ENCODE data around the gene FAM124B. TPM values are rescaled to one million over a fixed set of nuclear protein-coding genes. Genes with fewer than 3 reads are reported as not detected.
A peak's percentile ranks its signal among the peaks of the same experiment; 100 is the strongest.

The FAM124B gene, protein sequence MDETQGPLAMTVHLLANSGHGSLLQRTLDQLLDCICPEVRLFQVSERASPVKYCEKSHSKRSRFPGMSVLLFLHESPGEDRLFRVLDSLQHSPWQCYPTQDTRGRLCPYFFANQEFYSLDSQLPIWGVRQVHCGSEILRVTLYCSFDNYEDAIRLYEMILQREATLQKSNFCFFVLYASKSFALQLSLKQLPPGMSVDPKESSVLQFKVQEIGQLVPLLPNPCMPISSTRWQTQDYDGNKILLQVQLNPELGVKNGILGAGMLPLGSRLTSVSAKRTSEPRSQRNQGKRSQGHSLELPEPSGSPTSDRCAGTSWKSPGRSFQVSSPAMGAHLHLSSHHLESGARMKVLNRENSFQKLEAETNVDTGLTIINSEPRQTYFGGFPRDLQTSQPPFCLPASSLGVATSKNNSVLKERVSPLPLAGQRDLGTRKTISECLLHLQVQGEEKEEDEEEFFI
- not detected in 2 replicates for total RNA-seq (2022)
- Bru-seq, nascent RNA = percentile 3 among the genes with signal in this experiment
- percentile 5 among the genes with signal in this experiment for BruChase-seq, experiment 1, labeled RNA remaining after a 2-hour chase
- BruChase-seq, experiment 2, labeled RNA remaining after a 6-hour chase = percentile 4 among the genes with signal in this experiment
- long read RNA-seq = 0 reads

DNA sequence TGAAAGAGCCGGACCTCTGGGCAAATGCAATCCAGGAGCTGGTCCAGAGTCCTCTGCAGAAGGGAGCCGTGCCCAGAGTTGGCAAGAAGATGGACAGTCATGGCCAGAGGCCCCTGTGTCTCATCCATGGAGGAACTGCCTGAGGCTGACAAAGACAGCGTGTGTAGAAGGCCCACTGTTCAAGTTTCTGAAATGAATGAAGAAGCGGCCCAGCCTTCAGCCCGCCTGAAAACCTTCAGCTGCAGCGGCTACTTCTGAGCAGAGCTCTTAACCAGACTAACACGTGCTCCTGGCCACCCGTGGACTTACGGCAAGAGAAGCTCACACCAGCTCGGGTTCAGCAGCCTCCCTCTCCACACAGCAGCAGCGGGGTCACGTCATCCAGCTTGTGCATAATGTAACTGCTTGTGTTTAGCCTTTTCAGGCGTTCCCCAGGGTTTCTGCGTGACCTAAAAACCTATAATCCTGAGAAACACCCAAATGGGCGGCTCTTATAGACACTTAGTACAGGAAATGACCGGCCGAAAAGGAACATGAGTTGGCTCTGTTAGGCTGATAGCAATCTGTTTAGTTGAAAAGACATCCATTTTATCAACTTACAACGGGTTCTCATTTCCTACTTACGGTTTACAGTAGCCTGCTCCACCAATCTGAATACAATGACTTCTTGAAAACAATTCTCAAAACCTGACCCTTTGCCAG lies at the start of gene FAM124B:
Gene FAM124B, minus strand, starts transcription at position 467 of the 702 bp plus-strand sequence. Its CDS starts 339 bp downstream, at position 128.
- Histone ChIP-seq H3K27me3 (replicated peaks; ENCODE audit: control insufficient read depth, insufficient read depth, low read length) (no peaks in the 10 kb centered on the region), H3K4me3 (ENCODE audit: low read depth, low read length) (no peak within 1 kb of the TSS), H3K9me3 (no peaks in the 10 kb centered on the region), H3K36me3 (ENCODE audit: control insufficient read depth, insufficient read depth, low read length) (no peaks in the 10 kb centered on the region), H3K4me1 (no peaks in the 10 kb centered on the region)
- no peak for DNase-seq
- ChIA-PET POLR2A (no interaction called here), CTCF (no interaction called here)
- H3K36me3 Mint-ChIP-seq (ENCODE audit: insufficient read depth, unreplicated experiment) = no peaks in the 10 kb centered on the region
- H3K4me3 Mint-ChIP-seq (ENCODE audit: unreplicated experiment) = no peak within 1 kb of the TSS
- no peak within 1 kb of the TSS for H3K27ac Mint-ChIP-seq (ENCODE audit: unreplicated experiment)
- peaks cover 15% of the 10 kb centered on the region for H3K9me3 Mint-ChIP-seq (ENCODE audit: unreplicated experiment)
- intact Hi-C loops (cut with micrococcal nuclease; ENCODE audit: unreplicated experiment) = no loop called here
- no peaks in the 10 kb centered on the region for H3K4me1 Mint-ChIP-seq (ENCODE audit: low read depth, unreplicated experiment)
- peaks cover 9% of the 10 kb centered on the region for H3K27me3 Mint-ChIP-seq (ENCODE audit: insufficient read depth, unreplicated experiment)
- TF ChIP-seq, protein P1, sequence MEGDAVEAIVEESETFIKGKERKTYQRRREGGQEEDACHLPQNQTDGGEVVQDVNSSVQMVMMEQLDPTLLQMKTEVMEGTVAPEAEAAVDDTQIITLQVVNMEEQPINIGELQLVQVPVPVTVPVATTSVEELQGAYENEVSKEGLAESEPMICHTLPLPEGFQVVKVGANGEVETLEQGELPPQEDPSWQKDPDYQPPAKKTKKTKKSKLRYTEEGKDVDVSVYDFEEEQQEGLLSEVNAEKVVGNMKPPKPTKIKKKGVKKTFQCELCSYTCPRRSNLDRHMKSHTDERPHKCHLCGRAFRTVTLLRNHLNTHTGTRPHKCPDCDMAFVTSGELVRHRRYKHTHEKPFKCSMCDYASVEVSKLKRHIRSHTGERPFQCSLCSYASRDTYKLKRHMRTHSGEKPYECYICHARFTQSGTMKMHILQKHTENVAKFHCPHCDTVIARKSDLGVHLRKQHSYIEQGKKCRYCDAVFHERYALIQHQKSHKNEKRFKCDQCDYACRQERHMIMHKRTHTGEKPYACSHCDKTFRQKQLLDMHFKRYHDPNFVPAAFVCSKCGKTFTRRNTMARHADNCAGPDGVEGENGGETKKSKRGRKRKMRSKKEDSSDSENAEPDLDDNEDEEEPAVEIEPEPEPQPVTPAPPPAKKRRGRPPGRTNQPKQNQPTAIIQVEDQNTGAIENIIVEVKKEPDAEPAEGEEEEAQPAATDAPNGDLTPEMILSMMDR (IDR thresholded peaks at IDR 0.05; ENCODE audit: insufficient read depth in 1 of 2, low read depth in 1 of 2, low read length in 1 of 2, severe bottlenecking in 1 of 2, unreplicated experiment in 1 of 2) = no peak
- no TSS peak for BruUV-seq (replicated peaks)

DNA sequence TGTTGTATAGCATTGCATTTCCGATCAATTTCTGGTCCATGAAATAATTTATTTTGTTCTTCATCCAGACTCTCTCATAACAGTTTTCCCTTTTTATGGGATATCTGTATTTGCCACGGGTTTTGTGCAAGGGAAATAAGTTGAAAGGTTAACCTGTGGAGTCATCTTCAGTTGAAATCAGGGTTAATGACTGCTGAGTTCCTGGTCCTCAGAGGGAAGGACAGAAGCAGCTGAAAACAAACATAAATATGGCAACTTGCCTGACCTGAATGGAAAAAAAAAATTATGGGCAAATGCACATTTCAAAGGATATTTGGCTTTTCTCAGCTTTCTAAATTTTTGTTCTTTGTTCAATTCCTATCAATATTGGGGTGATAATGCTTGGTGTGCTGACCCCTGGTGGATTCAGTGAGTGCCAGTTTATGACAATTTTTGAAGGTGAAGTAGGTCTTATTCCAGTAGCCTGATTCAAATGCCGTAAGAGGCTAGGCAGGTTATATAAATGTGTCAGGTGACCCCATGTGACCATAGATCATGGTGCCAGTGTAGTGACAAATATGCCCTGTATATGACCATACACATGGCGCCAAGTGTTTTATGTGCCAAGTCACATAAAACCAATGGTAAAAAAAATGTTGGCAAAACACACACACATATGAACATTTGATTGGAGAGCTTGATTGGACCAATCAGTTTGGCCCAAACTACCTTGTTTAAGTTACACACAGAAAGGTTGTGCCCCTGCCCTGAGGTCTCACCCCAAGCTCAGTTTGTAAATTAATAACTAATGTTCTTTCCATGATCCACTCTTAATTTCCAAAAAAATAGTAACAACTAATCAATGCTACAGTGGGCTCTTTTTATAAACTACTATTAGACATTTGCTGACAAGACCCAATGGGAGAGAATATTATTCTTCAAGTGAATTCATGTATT lies 47.6 kb upstream of the FAM124B start:
- Histone ChIP-seq H3K36me3 (ENCODE audit: control insufficient read depth, insufficient read depth, low read length) (no peaks in the 10 kb centered on the region), H3K9me3 (peaks cover 4% of the 10 kb centered on the region; the same call in 1 of the 2 replicates), H3K4me1 (no peaks in the 10 kb centered on the region), H3K27me3 (replicated peaks; ENCODE audit: control insufficient read depth, insufficient read depth, low read length) (no peaks in the 10 kb centered on the region), H3K4me3 (ENCODE audit: low read depth, low read length) (no peak overlapping the region)
- TF ChIP-seq, protein P1 (IDR thresholded peaks at IDR 0.05; ENCODE audit: insufficient read depth in 1 of 2, low read depth in 1 of 2, low read length in 1 of 2, severe bottlenecking in 1 of 2, unreplicated experiment in 1 of 2) = peak; percentile 82 to 85
- no TSS peak for BruUV-seq (replicated peaks)
- ChIA-PET POLR2A (no interaction called here), CTCF (no interaction called here)
- Mint-ChIP-seq H3K27me3 (ENCODE audit: insufficient read depth, unreplicated experiment) (no peaks in the 10 kb centered on the region), H3K27ac (ENCODE audit: unreplicated experiment) (no peak overlapping the region), H3K4me1 (ENCODE audit: low read depth, unreplicated experiment) (no peaks in the 10 kb centered on the region), H3K36me3 (ENCODE audit: insufficient read depth, unreplicated experiment) (no peaks in the 10 kb centered on the region), H3K4me3 (ENCODE audit: unreplicated experiment) (no peak overlapping the region), H3K9me3 (ENCODE audit: unreplicated experiment) (no peaks in the 10 kb centered on the region)
- intact Hi-C loops (cut with micrococcal nuclease; ENCODE audit: unreplicated experiment) = loop anchor here (1.0 to 5.0 kb wide), 4 partner anchors 92 to 457 kb away; no protein-coding TSS in a partner anchor
- DNase-seq = peak in 1 of 2 experiments; percentile 35
